Activated CD4-positive, CD25-positive, alpha-beta regulatory T cell (primary cell): Measurements from ENCODE around the gene TRAF3IP1.
"Not testable (repeated sequence)": the region's sequence is repeated elsewhere in the genome, so short reads cannot be mapped to it uniquely, and the experiment has no call there.

ENCODE experiments used
- DNase-seq, 4 experiments: peaks; one replicate each; lab custom pipeline; 2025; lab: John Stamatoyannopoulos, UW

Gene TRAF3IP1

DNA sequence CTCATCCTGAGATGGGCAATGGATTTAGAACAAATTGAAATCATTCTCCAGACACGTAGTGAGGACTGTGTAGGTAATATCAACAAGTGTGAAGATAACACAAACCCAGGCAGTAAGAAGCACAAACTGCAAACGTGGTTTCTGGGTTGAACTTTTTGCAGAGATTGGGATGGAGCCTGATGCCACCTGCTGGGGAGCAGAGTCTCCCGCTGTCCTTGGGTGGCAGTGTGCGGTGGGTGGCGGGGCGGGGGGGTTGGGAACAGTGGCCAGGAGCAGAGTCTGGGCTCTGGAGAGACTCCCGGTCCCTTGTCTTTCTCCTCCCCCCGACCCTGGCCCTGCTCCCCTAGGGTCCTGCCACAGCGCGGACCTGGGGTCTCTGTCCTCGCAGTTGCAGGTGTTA is 19.5 kb downstream of the TRAF3IP1 start:
- no peak for DNase-seq

GRCh38 chr2:238341536-238341935 is 21.2 kb downstream of the TRAF3IP1 start:
- DNase-seq, result no peak

DNA sequence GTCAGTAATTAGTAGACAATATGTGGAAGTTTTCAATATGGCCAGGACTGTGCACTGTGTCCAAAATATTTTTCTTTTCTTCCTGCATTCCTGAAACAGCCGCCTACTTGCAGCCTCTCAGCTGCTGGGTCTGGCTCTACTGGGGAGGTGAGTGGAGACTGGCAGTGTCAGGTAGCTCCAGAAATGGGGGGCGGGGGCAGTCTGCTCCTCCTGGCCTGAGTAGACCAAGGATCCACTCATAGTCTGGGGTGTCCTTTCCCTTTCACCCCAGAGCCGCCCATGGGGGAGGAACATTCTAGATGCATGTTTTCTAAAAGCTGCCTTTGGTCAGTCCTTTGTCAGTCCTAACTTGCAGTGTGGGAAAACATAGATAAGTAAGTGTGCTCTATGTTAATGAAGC is 23.7 kb downstream of the TRAF3IP1 start:
- no peak for DNase-seq

DNA sequence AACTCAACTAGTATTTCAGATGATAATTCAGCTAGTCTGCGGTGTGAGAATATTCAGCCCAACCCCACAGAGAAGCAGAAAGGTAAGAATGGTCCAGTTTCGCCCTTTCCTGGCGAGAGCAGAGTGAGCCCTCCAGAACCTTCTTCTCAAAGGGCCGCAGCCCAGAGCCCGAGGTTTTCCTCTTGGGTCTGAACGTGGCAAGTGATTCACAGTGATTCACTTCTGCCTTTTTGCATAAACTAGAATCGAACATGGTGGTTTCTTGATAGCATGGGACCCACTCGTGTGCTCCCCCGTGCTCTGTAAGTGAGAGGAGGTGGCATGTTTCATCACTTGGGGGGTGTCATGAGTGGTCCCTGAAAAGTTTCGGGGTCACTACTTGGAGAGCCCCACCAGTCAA is 24.2 kb downstream of the TRAF3IP1 start:
- DNase-seq, result no peak

- no peak for DNase-seq
Observed at GRCh38 chr2:238345297-238345968, 25.1 kb downstream of the TRAF3IP1 start.

DNA sequence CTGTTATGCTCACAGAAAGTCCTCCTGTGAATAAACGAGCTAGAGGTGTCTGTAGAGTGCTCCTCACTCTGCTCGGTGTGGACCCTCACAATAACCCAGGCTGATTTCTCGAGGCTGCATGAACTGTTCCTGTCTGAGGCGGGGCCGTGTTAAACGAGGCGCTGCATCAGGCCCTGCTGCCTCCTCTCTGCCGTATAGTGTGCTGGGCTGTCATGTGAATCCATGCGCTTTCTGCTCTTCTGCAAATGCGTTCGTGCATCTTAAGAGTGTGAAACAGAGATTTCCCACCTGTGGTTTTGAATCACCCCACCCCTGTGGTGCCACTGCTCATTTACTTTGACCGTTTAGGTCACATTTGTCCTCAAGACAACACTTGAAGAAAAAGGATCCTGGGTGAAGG is 26.2 kb downstream of the TRAF3IP1 start:
- DNase-seq, result no peak

DNA sequence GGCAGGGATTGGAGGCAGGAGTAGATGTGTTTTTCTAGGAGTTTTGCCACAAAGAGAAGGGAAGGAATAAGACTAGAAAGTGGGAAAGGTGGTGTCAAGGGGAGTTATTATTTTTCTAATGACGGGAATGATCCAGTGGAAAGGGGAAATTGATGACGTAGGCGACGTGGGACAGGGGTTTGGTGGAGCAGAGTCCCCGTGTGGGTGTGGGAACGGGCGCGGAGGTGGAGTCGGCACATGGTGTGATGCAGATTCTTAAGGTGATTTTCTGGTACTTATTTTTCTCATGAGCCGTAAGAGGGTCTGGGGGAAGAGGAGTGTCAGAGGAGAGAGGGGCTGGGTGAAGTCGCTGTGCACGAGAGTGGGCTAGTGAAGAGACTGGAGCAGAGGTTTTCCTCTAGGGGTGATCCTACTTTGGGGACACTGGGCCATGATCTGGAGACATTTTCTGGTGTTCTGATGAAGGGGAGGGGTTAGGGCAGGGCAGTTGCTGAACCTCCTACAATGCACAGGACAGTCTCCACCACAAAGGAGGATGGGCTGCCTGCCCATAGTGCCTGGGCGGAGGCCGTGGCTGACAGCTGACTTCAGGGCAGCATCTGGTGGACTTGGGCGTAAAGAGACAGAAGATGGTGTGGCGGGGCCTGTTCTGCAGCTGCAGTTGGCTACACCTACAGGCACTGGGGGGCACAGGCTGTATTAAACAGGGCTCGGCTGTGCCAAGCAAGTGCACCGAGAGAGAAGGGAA is 30.0 kb downstream of the TRAF3IP1 start:
- no peak for DNase-seq

DNA sequence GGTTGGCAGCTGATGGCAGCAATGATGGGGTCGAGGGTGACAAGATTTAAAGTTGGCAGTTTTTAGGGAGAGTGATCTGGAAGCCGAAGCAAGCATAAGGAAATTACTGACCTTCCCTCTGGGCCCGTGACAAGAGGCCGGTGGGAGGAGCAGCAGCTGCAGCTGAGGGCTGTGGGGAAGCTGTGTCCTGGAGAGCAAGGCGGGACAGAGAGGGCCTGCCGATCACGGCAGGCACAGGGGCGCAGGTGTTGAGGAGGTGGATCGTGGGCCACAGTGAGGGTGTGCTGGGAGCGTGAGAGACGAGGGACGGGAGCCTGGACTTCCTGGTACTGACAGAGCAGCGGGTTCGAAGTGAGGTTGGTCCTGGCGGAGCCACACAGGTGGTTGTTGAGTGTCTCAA is 31.0 kb downstream of the TRAF3IP1 start:
- DNase-seq, result no peak

- no peak for DNase-seq
Observed at GRCh38 chr2:238352361-238352760, 32.0 kb downstream of the TRAF3IP1 start.

DNA sequence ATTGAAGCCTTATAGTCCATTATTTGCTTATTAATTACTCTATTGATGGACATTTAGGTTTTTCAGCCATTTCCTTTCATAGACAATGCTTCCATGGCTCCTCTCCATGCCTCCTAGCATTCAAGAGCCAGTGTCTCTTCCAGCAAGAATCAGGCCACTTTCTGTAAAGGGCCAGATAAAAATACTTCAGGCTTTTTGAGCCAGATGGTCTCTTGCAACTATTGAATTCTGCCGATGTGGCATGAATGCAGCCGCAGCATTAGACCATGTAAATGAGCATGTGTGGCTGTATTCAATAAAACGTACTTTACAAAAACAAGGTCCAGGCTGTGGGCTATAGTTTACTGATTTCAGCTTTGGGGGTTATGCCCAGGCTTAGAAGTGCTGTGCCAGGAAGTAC is 38.5 kb downstream of the TRAF3IP1 start:
- DNase-seq, result no peak

DNA sequence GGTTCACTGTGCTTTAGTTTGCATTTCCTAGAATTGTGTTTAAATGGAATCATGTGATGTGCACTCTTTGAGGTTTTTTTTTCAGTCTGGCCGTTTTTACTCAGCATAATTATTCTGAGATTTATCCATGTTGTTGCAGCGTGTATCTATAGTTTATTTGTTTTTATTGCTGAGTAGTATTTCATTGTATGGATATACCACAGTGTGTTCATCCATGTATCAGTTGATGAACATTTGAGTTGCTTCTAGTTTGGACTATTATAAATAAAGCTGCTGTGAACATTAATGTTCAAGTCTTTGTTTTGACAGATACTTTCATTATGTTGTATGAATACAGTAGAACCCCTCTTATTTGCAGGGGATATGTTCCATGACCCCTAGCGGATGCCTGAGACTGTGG is 39.1 kb downstream of the TRAF3IP1 start:
- no peak for DNase-seq

GRCh38 chr2:238361877-238362276 is 41.6 kb downstream of the TRAF3IP1 start:
- DNase-seq, result no peak

DNA sequence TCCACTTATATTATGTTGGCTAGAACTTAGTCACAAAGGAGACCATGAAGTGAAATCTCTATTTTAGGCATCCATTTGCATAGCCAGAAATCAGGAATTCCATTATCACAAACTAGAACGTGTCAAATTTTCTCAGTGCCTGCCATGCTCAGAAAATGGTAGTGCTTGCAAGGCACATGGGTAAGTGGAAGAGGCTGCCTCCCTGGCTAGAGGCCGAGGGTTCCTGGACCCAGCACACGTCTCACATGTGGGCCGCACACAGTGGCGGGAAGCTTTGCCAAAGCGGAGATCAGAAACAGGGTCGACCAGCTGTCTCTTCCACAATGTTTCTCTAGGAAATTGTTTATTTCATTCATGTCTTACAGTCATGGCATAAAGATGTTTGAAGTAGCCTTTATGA is 42.3 kb downstream of the TRAF3IP1 start:
- no peak for DNase-seq

DNA sequence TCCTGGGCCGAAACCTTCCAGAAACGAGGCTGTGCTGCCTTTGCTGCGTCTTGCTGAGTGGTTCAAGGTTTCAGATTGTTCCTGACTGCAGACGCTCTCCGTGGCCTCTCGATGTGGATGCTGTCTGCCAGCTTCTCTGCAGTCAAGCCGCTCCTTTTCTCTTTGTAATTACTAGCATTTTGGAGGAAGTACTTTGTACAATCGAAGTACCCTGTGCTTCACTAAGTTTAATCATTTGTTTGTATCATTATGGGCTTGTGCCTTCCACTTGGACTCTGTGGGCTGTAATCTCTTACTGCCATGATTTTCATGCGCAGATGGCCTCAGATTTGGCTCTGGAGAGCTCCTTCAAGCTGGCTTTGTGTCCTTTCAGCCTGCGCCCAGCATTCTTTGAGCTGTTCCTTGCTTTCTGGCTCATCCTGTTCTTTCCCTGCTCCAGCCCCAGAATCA is 49.3 kb downstream of the TRAF3IP1 start:
- no peak for DNase-seq

DNA sequence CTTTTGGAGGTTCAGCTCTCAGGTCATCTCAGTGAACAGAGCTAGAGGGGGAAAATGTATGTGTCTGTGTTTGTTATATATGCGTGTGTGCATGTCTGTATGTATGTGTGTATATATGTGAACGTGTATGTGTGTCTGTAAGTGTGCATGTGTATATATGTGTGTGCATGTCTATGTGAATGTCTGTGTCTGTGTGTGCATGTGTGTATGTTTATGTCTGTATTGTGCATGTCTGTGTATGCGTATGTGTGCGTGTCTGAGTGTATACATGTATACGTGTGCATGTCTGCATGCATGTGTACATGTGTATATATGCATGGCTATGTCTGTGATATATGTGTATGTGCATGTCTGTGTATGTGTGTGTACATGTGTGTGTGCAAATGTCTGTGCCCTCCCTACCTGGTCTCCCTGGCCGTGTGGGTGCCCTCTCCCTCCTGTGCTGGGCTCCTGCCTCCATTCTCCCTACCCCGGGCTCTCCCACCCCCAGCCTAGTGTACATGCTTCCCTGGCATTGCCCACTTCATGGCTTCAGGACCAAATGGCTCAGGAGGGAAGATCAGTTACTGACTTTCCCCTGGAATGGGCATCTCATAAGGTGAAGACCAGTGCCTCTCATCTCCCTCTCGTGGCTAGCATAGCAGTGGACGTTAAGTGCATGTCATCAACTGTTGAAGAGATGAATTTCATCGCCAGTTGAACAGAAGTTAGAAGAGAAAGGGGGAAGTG is 49.9 kb downstream of the TRAF3IP1 start:
- DNase-seq, result no peak

GRCh38 chr2:238370823-238371372 is 50.6 kb downstream of the TRAF3IP1 start:
- peak in 3 of 4 experiments; percentile 8 to 27 (median 22) for DNase-seq

DNA sequence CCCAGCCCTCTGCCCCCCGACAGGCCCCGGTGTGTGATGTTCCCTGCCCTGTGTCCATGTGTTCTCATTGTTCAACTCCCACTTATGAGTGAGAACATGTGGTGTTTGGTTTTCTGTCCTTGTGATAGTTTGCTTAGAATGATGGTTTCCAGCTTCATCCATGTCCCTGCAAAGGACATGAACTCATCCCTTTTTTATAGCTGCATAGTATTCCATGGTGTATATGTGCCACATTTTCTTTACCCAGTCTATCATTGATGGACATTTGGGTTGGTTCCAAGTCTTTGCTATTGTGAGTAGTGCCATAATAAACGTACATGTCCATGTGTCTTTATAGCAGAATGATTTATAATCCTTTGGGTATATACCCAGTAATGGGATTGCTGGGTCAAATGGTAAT is 52.0 kb downstream of the TRAF3IP1 start:
- DNase-seq, result not testable (repeated sequence)

DNA sequence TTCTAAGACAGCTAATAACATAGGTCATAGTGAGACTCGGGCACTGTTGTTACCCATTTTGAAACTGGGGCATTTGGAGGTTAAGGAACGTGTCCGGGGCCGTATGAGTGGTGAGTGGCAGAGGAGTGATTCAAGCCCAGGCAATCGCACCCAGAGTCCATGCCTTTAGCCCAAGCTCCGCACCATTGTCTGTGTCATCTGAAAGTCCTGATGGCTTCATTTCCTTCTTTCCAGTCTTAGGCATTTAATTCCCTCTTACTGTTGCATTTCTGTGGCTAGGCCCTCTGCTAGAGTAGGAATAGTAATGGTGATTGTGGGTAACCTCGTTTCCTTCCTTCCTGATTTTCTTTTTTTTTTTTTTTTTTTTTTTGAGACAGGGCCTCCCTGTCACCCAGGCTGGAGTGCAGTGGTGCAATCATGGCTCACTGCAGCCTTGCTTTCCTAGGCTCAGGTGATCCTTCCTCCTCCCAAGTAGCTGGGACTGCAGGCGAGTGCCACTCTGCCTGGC is 56.6 kb downstream of the TRAF3IP1 start:
- no peak for DNase-seq

GRCh38 chr2:238378230-238379095 is 58.1 kb downstream of the TRAF3IP1 start:
- DNase-seq, result no peak

DNA sequence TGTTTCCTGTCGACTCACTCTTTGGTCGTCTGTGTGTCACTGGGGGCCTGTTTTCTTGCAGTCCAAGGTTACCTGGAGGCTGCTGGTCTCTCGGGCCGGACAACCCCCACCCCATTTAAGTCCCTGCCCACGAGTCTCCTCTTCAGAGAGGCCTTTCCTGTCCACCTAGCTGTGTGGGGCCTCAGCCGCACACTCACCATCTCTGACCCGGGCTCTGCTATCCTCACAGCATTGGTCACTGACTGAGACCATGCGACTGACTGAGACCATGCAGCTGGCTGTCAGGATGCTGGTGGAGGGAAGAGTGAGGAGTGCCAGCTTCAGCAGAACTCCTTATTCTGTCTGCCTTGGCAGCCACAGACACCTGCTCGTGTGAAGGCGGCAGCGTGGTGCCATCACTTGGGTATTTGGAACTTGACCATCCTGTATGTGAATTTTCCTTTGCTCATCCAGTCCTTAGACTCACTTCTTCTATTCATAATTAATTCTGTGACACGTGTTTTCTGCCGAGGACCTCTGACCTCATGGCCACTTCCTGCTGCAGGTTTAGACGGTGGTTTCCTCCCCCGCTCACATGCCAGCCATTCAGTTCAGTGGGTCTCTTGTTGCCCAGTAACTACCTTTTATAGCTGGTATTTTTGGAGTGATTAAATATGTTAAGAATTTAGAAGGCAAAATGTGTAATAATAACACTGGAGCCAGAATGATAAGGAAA is 58.9 kb downstream of the TRAF3IP1 start:
- DNase-seq, result no peak

DNA sequence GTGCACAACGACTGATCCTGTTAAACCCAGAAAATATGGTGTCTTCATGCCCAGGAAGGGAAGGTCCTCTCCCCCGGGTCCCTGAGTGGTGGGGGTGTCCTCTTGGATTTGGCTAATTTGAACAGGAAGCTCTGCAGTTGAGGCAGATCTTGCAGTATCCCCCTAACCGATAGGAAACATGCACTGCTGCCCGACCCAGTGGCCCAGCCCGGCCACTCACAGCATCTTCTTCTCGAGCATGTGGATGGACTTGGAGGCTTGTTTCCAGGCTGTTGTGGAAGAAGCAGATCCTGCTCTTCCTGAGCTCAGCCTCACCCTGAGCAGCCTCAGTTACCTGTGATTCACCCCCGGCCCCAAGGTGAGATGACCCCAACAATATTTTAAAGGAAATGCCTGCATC is 60.0 kb downstream of the TRAF3IP1 start:
- DNase-seq, result no peak
